ENCODE measurements around the gene PHETA1.
"Not testable (repeated sequence)": the region's sequence is repeated elsewhere in the genome, so short reads cannot be mapped to it uniquely, and the experiment has no call there.

Gene PHETA1

GRCh38 chr12:111343181-111343580, 25.7 kb downstream of the PHETA1 start:
- no peak for TF ChIP-seq CTCF (IDR thresholded peaks at IDR 0.05; ENCODE audit: insufficient read depth, low read depth, low read length, missing control alignments)
- no peak for DNase-seq (ENCODE audit: low read depth)
- H3K4me3 ChIP-seq (ENCODE audit: low read depth, low read length) = no peak overlapping the region

GRCh38 chr12:111342376-111342775, 26.5 kb downstream of the PHETA1 start:
- TF ChIP-seq CTCF (IDR thresholded peaks at IDR 0.05; ENCODE audit: insufficient read depth, low read depth, low read length, missing control alignments) = no peak
- H3K4me3 ChIP-seq (ENCODE audit: low read depth, low read length) = no peak overlapping the region
- DNase-seq (ENCODE audit: low read depth) = no peak

GRCh38 chr12:111341426-111342065, 27.3 kb downstream of the PHETA1 start:
- H3K4me3 ChIP-seq (ENCODE audit: low read depth, low read length) = no peak overlapping the region
- no peak for DNase-seq (ENCODE audit: low read depth)
- no peak for TF ChIP-seq CTCF (IDR thresholded peaks at IDR 0.05; ENCODE audit: insufficient read depth, low read depth, low read length, missing control alignments)

- H3K4me3 ChIP-seq (ENCODE audit: low read depth, low read length); DNase-seq (ENCODE audit: low read depth): not testable (repeated sequence)
Observed at GRCh38 chr12:111340680-111341079, 28.2 kb downstream of the PHETA1 start.

- no peak overlapping the region for H3K4me3 ChIP-seq (ENCODE audit: low read depth, low read length)
- TF ChIP-seq CTCF (IDR thresholded peaks at IDR 0.05; ENCODE audit: insufficient read depth, low read depth, low read length, missing control alignments) = no peak
- DNase-seq (ENCODE audit: low read depth) = no peak
Observed at GRCh38 chr12:111340231-111340630, 28.7 kb downstream of the PHETA1 start.

- DNase-seq (ENCODE audit: low read depth) = no peak
- TF ChIP-seq CTCF (IDR thresholded peaks at IDR 0.05; ENCODE audit: insufficient read depth, low read depth, low read length, missing control alignments) = no peak
- H3K4me3 ChIP-seq (ENCODE audit: low read depth, low read length) = no peak overlapping the region
Observed at GRCh38 chr12:111339321-111339938, 29.5 kb downstream of the PHETA1 start.

GRCh38 chr12:111338096-111338495, 30.8 kb downstream of the PHETA1 start:
- no peak for DNase-seq (ENCODE audit: low read depth)
- TF ChIP-seq CTCF (IDR thresholded peaks at IDR 0.05; ENCODE audit: insufficient read depth, low read depth, low read length, missing control alignments) = no peak
- H3K4me3 ChIP-seq (ENCODE audit: low read depth, low read length) = no peak overlapping the region

Data from GM12865 (cell line).